GM12891 (cell line): ENCODE measurements around the gene CCSAP.

Experiments used
- POLR2A ChIP-seq: IDR thresholded peaks from 2 replicates; pipeline ENCODE4 v1.6.1; 2011; ENCODE audit warnings: low read depth, low read length, control low read depth
- POLR2AphosphoS5 ChIP-seq: IDR thresholded peaks from 2 replicates; pipeline ENCODE4 v1.6.1; 2011; ENCODE audit warnings: low read depth, low read length, control low read depth
- POU2F2 ChIP-seq: IDR thresholded peaks from 2 replicates; pipeline ENCODE4 v1.6.1; 2011; ENCODE audit warnings: low read depth, mild to moderate bottlenecking, control low read depth, low read length, moderate library complexity
- SPI1 ChIP-seq: IDR thresholded peaks from 2 replicates; pipeline ENCODE4 v1.6.1; 2011; ENCODE audit warnings: low read depth, low read length, control low read depth
- TAF1 ChIP-seq: IDR thresholded peaks from 2 replicates; pipeline ENCODE4 v1.6.1; 2011; ENCODE audit warnings: low read depth, low read length, control low read depth

GRCh38 chr1:229347528-229347927 is 4.7 kb upstream of the CCSAP start:
- no peak for TF ChIP-seq POLR2A
- TF ChIP-seq POLR2AphosphoS5, result no peak
- TF ChIP-seq TAF1, result no peak
- no peak for TF ChIP-seq POU2F2
- no peak for TF ChIP-seq SPI1
